Measurements from ENCODE around the gene CGB8. TPM values are rescaled to one million over a fixed set of nuclear protein-coding genes. Genes with fewer than 3 reads are reported as not detected.

The CGB8 gene
- total RNA-seq, 3 donors from 2014 or later (not counting 1 experiment from before 2014, with no cell fraction given): not detected

GRCh38 chr19:49065905-49066512 lies 17.1 kb upstream of the CGB8 start:
- H3K9me3 ChIP-seq (ENCODE audit: control insufficient read depth, insufficient read depth, low read length): no peaks in the 10 kb centered on the region
- no peaks in the 10 kb centered on the region for H3K36me3 ChIP-seq (ENCODE audit: control insufficient read depth, insufficient read depth, low read length)
- peaks cover 11% of the 10 kb centered on the region for H3K27me3 ChIP-seq (ENCODE audit: control insufficient read depth, insufficient read depth, low read length)
- H3K27ac ChIP-seq (ENCODE audit: low read length): no peak overlapping the region
- peaks cover 47 to 53% of the 10 kb centered on the region in 2 donors for H3K27me3 Mint-ChIP-seq (ENCODE audit: low read depth in 2 of 2)
- ATAC-seq: no peak
- DNase-seq: no peak
- H3K27ac Mint-ChIP-seq: no peak overlapping the region
- no peaks in the 10 kb centered on the region for H3K36me3 Mint-ChIP-seq
- H3K4me1 Mint-ChIP-seq: no peaks in the 10 kb centered on the region
- no peaks in the 10 kb centered on the region for H3K4me1 ChIP-seq (ENCODE audit: control insufficient read depth, insufficient read depth, low read length)
- TF ChIP-seq CTCF (IDR thresholded peaks at IDR 0.05): no peak
- no peaks in the 10 kb centered on the region for H3K9me3 Mint-ChIP-seq
- WGBS (ENCODE audit: insufficient coverage): 63% methylated on average over 8 of the region's 13 CpGs
- no peak overlapping the region for H3K4me3 ChIP-seq (ENCODE audit: low read length)
- intact Hi-C loops (cut with micrococcal nuclease): no loop called here
- no peak overlapping the region for H3K4me3 Mint-ChIP-seq

GRCh38 chr19:49064768-49065611 lies 16.1 kb upstream of the CGB8 start, which contains the start of gene NTF4:
Gene NTF4 (minus strand): TSS chr19:49064818. CDS start chr19:49061997, 2,821 bp downstream.
- Mint-ChIP-seq H3K4me3 (no peak within 1 kb of the TSS), H3K27ac (no peak within 1 kb of the TSS), H3K4me1 (no peaks in the 10 kb centered on the region), H3K36me3 (no peaks in the 10 kb centered on the region), H3K27me3 (ENCODE audit: low read depth in 2 of 2) (peaks cover 46 to 51% of the 10 kb centered on the region in 2 donors), H3K9me3 (no peaks in the 10 kb centered on the region)
- Histone ChIP-seq H3K36me3 (ENCODE audit: control insufficient read depth, insufficient read depth, low read length) (no peaks in the 10 kb centered on the region), H3K4me1 (ENCODE audit: control insufficient read depth, insufficient read depth, low read length) (no peaks in the 10 kb centered on the region), H3K4me3 (ENCODE audit: low read length) (no peak within 1 kb of the TSS), H3K27ac (ENCODE audit: low read length) (no peak within 1 kb of the TSS), H3K9me3 (ENCODE audit: control insufficient read depth, insufficient read depth, low read length) (no peaks in the 10 kb centered on the region), H3K27me3 (ENCODE audit: control insufficient read depth, insufficient read depth, low read length) (peaks cover 8% of the 10 kb centered on the region)
- intact Hi-C loops (cut with micrococcal nuclease): no loop called here
- TF ChIP-seq CTCF (IDR thresholded peaks at IDR 0.05): no peak
- 6% methylated on average over 52 of the region's 53 CpGs for WGBS (ENCODE audit: insufficient coverage)
- no peak for DNase-seq
- ATAC-seq: peak in 1 of 3 donors; percentile 26

- no peaks in the 10 kb centered on the region for H3K9me3 ChIP-seq (ENCODE audit: control insufficient read depth, insufficient read depth, low read length)
- ATAC-seq: no peak
- H3K27me3 Mint-ChIP-seq (ENCODE audit: low read depth in 2 of 2): peaks cover 44 to 49% of the 10 kb centered on the region in 2 donors
- no peaks in the 10 kb centered on the region for H3K9me3 Mint-ChIP-seq
- no peak for DNase-seq
- no peaks in the 10 kb centered on the region for H3K36me3 ChIP-seq (ENCODE audit: control insufficient read depth, insufficient read depth, low read length)
- no peaks in the 10 kb centered on the region for H3K36me3 Mint-ChIP-seq
- 59% methylated on average over 10 of the region's 10 CpGs for WGBS (ENCODE audit: insufficient coverage)
- H3K27me3 ChIP-seq (ENCODE audit: control insufficient read depth, insufficient read depth, low read length): peaks cover 9% of the 10 kb centered on the region
- no peak for TF ChIP-seq CTCF (IDR thresholded peaks at IDR 0.05)
- no peak overlapping the region for H3K27ac Mint-ChIP-seq
- H3K4me1 Mint-ChIP-seq: no peaks in the 10 kb centered on the region
- H3K4me3 Mint-ChIP-seq: no peak overlapping the region
- H3K4me1 ChIP-seq (ENCODE audit: control insufficient read depth, insufficient read depth, low read length): no peaks in the 10 kb centered on the region
- no peak overlapping the region for H3K4me3 ChIP-seq (ENCODE audit: low read length)
- no peak overlapping the region for H3K27ac ChIP-seq (ENCODE audit: low read length)
- intact Hi-C loops (cut with micrococcal nuclease): no loop called here
Measured at GRCh38 chr19:49064029-49064629, 15.2 kb upstream of the CGB8 start.

Measured in natural killer cell (primary cell).